ENCODE data around the gene KLC3.
"Not testable (repeated sequence)": the region's sequence is repeated elsewhere in the genome, so short reads cannot be mapped to it uniquely, and the experiment has no call there.

Gene KLC3

DNA sequence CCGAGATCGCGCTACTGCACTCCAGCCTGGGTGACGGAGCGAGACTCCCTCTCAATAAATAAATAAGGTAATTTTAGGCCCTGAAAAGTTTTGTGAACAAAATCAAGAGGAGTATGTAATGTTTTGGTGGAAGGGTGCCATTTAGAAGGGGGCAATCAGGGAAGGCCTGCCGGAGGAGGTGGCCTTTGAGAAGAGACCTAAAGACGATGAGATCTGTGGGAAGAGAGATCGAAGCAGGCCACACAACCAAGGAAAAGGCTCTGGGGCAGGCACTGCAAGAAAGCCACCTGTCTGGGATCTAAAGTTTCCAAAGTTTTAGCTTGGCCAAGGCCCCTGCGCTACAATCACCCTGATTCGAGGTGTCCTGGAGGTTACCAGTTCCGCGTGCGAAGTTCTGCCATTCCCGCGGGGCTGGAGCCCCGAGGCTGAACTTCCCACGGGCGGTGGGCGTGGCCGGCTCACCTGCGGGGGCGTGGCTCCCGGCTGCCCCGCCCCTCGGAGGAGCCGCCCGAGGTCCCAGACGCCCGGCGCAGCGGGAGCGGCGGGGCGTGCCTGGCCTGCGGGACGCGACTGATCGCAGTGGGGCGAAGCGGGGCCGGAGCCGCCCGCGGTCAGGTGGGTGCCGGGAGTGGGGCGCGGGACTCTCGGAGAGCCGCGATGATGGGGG is at the start of gene KLC3:
Gene KLC3 (plus strand): TSS at position 519 of the 667 bp plus-strand sequence. CDS start 4,792 bp downstream, outside the sequence.
- DNase-seq (ENCODE audit: low spot score), result no peak

DNA sequence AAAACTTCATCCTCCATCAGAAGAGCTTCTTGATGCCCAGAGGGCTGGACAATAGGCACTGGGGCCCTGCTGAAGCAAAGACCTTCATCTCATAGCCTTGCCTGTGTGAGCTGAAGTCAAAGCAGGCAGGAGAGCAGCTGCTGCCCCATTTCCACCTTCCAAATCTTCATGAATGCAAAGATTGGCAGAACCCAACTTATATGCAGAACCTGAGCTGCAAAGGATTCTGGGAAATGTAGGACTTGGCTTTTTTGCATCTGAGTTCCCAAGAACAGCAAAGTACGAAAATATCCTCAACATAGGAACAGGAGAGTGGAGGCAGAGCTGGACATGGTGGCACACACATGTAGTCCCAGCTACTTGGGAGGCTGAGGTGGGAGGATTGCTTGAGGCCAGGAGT is 48.7 kb upstream of the KLC3 start:
- DNase-seq (ENCODE audit: low spot score), result no peak

DNA sequence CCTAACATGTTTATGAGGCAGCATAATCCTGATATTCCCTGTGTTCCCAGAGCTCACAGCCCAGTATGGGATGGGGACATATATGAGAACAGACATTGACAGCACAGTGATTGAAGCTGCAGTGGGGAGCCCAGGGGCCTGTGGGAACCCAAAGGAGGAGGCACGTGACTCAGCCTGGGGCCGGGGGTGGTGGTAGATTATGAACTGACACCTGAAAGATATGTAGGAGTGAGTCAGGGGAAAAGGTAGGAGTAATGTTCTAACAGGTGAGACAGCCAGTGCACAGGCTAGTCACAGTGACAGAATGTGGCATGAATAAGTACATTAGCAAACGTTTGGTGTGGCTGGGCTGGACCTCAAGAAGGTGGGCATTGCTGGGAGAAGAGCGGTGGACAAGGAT is 46.9 kb upstream of the KLC3 start:
- no peak for DNase-seq (ENCODE audit: low spot score)

DNA sequence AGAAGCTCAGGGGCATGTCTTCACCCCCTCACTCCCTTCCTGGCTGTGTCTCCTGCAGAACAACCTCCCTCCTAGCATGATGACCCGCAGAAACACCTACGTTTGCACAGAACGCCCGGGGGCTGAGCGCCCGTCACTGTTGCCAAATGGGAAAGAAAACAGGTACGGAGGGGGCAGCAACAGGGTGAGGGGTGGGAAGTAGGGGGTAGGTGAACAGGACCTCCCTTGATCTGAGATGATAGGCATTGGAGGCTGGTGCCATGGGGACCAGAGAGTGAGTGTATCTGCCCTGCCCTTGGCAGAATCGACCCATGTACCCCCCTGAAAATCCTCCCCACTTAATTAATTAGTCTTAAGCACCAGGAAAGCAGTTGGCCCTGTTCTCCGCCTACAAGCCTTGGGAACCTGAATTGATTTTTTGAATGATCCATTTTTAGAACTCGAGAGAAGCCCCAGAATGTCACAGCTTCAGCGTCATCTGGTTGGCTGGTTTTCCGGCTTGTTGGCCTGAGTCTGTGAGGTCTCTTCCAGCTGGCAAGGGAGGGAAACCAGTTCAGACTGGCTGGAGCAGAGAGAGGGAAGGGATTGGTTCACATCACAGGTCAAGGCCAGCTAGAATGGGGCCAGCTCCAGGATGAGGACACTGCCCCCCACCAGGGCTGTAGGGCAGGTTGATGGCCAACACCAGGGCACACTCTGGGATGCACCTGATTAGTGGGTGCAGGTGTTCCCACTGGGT is 46.1 kb upstream of the KLC3 start:
- DNase-seq (ENCODE audit: low spot score), result no peak

DNA sequence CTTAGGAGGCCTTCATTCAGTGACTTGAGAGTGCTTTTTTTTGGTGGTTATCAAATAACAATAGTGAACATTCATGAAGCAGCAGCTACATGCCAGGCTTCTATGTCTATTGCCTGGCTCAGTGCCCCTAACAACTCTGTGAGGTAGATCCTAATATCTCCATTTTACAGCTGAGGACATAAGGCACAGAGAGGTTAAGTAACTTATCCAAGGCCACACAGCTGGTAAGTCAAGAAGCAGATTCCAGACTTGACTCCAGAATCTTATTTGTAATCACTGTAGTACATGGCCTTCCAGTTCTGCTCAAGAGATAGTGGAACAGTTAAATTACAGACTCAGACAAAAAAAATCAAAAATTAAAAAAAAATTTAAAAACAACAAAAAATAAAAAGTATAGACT is 44.7 kb upstream of the KLC3 start:
- DNase-seq (ENCODE audit: low spot score), result no peak

DNA sequence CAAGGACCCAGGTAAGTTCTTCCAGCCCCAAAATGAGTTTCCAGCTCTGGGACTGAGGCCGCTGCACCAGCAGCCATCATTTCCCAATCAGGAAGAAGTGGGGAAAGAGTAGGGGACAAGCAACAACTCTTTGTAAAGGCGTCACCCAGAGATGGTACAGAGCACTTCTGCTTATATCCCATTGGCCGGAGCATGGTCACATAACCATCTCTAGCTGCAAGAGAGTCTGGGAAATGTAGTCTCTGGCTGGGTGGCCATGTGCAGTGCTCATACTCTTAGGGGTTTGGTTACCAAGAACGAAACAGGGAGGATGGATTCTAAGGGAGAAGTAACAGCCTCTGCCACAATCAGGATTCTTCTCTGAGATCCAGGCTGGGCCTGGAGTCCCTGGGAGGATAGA is 44.2 kb upstream of the KLC3 start:
- DNase-seq (ENCODE audit: low spot score), result no peak

DNA sequence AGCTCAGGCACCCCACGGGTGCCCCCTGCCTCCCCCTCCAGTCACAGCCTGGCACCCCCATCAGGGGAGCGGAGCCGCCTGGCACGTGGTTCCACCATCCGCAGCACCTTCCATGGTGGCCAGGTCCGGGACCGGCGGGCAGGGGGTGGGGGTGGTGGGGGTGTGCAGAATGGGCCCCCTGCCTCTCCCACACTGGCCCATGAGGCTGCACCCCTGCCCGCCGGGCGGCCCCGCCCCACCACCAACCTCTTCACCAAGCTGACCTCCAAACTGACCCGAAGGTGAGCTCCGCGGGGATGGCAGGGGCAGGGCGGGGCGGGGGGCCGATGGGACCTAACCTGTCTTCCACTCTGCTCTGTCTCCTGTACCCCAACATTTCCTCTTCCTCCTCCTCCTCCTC is 42.9 kb upstream of the KLC3 start:
- no peak for DNase-seq (ENCODE audit: low spot score)

DNA sequence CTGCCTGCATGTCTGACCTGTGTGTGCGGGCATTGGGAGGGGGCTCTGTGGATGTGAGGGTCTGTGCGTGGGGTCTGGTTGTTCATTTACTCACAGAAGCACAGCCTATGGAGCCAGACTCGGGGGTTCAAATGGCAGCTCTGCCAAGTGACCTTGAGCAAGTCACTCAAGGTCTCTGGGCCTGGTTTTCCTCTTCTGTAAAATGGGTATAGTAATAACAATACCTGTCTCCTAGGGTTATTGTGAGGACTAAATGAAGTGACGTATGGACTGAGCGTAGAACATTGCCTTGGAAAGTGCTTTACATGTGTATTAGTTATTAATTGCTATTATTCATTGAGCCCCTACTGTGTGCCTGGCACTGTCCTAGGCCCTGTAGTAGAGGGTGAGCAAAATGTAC is 42.3 kb upstream of the KLC3 start:
- no peak for DNase-seq (ENCODE audit: low spot score)

DNA sequence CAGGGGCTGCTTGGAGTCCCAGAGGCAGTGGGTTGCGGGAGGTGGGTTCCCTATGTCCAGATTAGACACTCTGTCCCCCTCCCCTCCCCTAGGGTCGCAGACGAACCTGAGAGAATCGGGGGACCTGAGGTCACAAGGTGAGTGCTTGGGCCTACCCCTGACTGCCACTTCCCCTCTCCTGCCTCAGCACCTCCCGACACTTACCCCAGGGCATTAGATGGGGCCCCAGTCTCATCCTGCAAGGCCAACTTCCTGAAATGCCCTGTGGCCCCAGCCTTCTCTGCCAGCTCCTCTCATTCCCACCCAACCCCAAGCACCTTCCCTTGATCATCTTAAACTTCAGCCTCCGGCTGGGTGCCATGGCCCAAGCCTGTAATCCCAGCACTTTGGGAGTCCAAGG is 40.8 kb upstream of the KLC3 start:
- no peak for DNase-seq (ENCODE audit: low spot score)

DNA sequence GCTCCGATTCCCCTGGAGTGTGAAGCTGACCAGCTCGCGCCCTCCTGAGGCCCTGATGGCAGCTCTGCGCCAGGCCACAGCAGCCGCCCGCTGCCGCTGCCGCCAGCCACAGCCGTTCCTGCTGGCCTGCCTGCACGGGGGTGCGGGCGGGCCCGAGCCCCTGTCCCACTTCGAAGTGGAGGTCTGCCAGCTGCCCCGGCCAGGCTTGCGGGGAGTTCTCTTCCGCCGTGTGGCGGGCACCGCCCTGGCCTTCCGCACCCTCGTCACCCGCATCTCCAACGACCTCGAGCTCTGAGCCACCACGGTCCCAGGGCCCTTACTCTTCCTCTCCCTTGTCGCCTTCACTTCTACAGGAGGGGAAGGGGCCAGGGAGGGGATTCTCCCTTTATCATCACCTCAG is 38.1 kb upstream of the KLC3 start:
- DNase-seq (ENCODE audit: low spot score), result no peak

DNA sequence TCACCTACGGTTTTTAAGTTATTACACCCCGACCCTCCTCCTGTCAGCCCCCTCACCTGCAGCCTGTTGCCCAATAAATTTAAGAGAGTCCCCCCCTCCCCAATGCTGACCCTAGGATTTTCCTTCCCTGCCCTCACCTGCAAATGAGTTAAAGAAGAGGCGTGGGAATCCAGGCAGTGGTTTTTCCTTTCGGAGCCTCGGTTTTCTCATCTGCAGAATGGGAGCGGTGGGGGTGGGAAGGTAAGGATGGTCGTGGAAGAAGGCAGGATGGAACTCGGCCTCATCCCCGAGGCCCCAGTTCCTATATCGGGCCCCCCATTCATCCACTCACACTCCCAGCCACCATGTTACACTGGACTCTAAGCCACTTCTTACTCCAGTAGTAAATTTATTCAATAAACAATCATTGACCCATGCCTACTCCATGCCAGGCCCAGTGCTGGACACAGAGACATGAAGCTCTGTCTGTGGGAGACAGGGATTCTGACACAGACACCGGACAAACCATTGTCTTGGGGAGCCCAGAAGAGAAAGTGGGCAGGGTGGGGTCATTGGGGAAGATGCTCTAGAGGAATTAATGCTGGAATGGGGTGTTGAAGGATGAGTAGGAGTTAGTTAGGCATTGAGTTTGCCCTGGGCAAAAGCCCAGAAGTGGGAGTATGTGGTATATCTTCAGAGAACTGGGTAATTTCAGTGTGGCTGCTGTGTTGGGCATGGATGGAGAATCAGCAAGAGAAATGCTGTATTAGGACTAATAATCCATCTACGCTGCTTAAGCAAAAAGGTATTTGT is 37.1 kb upstream of the KLC3 start:
- DNase-seq (ENCODE audit: low spot score), result no peak

DNA sequence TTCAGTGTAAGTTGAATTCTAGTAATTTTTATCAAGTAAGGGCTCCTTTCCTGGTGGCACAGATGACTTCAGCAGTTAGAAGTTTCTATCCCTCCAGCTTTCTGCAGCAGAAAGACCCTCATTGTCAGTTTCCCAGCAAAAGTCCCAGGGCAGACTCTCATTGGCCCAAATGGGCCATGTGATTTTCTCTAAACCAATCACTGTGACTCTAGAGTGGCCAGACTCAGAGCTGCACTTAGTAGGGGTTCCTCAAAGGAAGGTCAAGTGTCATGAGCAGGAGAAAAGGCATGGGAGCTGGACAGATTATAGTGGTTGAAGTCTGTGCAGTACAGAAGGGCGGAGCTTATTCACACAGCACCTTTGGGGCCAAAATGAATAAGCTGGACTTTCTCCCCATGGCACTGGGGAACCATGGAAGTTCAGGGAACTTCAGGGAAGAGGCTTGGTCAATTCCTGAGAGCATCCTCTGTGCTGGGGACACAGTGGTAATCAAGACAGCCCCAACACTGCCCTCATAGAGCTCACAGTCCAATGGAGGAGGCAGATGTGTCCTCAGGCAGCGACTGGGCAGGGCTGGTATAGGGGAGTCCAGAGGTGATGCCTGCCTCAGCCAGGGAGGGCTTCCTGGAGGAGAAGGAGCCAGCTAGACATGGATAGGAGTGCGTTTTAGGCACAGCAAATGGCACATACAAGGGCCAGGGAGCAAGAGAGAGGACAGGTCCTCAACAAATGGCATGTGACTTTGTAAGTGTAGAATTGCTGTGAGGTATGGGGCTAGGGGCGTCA is 36.2 kb upstream of the KLC3 start:
- no peak for DNase-seq (ENCODE audit: low spot score)

DNA sequence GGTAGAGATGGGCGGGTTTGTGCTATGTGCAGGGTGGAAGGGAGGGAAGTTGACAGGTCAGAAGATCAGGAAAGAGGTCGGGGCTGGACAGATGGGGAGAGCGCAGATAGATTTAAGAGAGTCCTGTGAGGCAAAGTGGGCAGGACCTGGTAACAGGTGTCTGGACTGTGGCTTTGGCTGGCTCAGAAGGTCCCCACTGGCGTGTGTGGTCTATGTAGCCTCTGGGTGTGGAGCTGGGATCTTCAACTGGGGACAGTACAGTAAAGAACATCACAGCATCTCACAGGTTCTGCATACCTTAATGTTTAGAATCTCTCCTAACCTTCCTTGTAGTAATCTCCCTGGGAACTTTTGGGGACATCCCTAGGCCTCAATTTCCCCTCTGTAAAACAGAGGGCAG is 35.5 kb upstream of the KLC3 start:
- no peak for DNase-seq (ENCODE audit: low spot score)

DNA sequence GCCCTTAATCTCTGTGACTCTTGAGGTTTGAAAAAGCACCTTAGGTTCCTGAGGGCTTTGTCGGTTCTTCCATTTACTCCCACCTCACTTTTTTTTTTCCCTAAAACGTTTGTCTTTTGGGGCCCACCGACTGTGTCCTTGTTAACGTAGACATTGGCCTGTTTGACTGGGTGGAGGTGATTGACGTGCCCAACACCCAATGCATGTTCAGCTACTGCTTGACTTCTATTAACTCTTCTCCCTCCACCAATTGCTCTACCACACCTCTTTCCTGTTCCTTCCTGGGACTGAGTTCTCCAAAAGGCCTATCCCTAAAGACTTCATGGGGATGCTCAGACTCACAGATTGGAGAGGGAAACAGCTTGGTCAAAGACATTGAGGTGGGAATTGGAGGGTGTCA is 35.1 kb upstream of the KLC3 start:
- DNase-seq (ENCODE audit: low spot score), result no peak

DNA sequence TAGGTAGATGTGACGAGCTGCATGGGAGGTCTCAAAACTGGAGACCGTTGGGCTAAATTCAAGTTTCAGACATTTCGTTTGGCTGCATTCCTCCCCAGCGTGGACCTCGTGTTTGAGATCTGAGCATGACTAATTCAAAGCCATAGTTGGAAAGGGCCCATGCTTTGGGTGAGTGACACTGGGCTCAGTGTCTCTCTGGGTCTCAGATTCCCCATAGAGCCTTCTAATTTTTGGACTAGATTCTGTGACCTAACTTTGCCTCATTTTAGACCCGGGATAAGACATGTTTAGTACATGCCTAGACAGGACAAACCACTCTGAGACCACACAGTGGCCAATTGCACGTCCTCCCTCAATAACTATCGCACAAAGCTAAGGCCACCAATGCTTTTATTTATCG is 34.5 kb upstream of the KLC3 start:
- DNase-seq (ENCODE audit: low spot score), result no peak

DNA sequence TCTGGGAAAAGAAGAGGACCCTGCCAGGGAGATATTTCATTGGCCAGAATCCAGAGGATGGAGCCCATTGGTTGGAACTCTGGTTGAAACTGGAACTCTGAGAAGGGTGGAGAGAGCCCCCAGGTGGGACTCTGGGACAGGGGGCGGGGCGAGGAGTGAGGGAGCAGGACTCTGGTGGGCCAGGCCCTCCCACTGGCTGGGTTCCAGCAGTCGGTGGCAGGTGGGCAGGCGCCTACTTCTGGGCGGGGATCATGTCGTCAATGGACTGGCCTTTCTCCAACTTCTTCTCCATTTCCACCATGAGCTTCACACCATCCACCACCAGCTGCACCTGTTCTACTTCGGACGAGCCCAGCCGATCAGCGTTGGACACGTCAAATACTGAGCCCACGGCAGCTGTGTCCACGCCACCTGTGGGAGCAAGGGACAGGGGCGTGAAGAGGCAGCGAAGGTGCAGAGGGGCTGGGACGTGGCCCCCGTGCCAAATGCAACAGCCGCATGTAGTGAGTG is 34.0 kb upstream of the KLC3 start:
- DNase-seq (ENCODE audit: low spot score), result no peak

DNA sequence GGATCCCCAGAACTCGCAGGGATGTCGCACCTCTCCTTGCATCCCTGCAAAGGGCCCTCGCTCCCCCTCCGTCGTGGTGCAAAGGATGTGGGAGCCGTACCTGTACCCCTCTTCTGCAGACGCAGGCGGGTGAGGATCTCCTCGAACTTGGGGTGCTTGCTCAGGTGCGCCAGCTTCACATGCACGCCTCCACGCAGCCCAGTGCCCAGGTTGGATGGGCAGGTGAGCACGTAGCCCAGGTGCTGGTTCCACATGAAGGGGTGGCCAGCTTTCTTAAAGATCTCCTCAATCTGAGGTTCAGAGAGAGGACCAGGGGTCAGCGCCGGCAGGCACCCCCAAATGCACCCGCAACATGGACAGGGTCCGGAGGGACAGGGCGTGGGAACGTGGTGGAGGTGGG is 33.2 kb upstream of the KLC3 start:
- DNase-seq (ENCODE audit: low spot score), result no peak

DNA sequence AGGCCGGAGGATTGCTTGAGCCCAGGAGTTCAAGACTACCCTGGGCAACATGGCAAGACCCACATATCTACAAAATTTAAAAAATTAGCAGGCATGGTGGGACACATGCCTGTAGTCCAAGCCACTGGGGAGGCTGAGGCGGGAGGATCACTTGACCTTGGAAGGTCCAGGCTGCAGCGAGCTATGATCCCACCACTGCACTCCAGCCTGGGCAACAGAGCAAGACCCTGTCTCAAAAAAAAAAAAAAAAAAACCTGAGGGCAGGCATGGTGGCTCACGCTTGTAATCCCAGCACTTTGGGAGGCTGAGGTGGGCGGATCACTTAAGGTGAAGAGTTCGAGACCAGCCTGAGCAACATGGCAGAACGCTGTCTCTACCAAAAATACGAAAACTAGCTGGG is 31.2 kb upstream of the KLC3 start:
- not testable (repeated sequence) for DNase-seq (ENCODE audit: low spot score)

DNA sequence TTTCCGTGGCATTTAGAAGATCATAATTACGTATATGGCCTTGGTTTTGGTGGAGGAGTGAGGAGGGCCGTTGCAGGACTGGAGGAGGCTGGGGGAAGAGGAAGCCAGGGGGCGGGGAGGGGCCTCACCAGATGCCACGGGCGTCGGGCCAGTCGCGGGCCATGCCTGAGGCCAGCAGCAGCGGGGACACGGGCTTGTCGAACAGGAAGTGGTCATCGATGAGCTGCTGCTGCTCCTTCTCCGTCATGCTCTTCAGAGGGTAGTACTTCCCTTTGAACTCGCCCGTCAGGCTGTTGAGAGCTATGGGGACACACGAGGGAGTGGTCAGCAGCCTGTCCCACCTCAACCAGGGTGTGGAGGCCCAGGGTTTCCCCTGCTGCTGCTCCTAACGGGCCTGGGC is 28.9 kb upstream of the KLC3 start:
- no peak for DNase-seq (ENCODE audit: low spot score)

DNA sequence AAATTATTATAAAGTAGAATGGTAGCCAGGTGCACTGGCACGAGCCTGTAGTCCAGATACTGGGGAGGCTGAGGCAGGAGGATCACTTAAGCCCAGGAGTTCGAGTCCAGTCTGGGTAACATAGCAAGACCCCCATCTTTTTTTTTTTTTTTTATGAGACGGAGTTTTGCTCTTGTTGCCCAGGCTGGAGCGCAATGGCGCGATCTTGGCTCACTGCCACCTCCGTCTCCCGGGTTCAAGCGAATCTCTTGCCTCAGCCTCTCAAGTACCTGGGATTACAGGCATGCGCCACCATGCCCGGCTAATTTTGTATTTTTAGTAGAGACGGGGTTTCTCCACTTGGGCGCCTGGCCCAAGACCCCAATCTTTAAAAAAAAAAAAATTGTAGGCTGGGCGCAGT is 28.3 kb upstream of the KLC3 start:
- DNase-seq (ENCODE audit: low spot score), result not testable (repeated sequence)

DNA sequence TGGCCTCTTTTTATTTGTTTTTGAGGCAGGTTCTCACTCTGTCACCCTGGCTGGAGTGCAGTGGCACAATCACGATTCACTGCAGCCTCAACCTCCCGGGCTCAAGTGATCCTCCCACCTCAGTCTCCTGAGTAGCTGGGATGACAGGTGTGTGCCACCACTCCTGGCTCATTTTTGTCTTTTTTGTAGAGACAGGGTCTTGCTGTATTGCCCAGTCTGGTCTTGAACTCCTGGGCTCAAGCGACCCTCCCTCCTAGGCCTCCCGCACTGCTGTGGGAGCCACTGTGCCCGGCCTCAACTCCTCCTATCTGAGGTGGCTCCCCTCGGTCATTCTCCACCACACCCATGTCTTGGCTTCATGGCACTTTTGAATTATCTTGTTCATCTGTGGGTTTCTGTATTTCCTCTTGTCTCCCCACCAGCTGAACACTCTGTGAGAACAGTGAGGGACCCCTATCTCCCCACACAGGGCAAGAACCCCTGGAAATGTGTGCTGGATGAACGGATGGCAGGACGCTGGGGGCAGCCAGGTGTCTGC is 25.8 kb upstream of the KLC3 start:
- DNase-seq (ENCODE audit: low spot score), result no peak

DNA sequence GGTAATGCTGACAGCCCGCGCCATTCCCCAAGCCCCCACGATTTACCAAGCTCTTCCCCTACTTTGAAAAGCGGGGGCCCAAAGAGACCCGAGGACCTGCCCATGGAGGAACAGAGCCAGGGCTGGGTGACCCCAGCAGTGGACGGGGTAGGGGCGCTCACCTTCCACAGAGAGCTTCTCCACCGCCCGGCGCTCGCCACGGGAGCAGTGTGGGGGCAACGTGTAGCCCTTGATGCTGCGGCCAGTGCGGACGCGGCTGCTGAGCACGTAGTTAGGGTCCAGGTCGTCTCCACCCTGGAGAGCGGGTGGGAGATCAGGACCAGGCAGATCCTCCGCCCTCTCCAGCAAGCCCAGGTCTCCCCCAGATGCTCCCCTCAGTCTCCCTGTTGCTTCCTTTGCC is 25.2 kb upstream of the KLC3 start:
- DNase-seq (ENCODE audit: low spot score), result no peak
